Bladder microvascular endothelial cell (primary cell): ENCODE measurements around the gene ABHD16B. TPM values are rescaled to one million over a fixed set of nuclear protein-coding genes. Genes with fewer than 3 reads are reported as not detected.

Experiments
- total RNA-seq: library from RNA; depleted of rRNA; stranded (reverse); fragments of >200 nt; gene quantifications from 2 replicates; pipeline ENCODE4 v1.2.3, GENCODE V29; 2014

The ABHD16B gene
- total RNA-seq: not detected in 2 replicates

DNA sequence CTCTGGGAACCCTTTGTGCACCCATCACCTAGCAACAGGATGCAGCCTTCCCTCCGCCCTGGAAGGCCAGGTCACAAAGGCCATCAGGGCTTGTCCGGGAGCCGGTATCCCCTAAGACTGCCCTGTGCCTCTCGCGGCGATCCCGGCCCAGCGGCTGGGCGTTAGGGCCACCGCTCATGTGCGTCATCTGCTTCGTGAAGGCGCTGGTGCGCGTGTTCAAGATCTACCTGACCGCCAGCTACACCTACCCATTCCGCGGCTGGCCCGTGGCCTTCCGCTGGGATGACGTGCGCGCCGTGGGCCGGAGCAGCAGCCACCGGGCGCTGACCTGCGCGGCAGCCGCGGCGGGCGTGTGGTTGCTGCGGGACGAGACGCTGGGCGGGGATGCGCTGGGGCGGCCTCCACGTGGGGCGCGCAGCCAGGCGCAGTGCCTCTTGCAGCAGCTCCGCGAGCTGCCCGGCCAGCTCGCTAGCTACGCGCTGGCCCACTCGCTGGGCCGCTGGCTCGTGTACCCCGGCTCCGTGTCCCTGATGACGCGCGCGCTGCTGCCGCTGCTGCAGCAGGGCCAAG is at the start of gene ABHD16B:
ABHD16B (plus strand) TSS at position 134 of the 570 bp plus-strand sequence; CDS start at position 177, 43 bp downstream.

DNA sequence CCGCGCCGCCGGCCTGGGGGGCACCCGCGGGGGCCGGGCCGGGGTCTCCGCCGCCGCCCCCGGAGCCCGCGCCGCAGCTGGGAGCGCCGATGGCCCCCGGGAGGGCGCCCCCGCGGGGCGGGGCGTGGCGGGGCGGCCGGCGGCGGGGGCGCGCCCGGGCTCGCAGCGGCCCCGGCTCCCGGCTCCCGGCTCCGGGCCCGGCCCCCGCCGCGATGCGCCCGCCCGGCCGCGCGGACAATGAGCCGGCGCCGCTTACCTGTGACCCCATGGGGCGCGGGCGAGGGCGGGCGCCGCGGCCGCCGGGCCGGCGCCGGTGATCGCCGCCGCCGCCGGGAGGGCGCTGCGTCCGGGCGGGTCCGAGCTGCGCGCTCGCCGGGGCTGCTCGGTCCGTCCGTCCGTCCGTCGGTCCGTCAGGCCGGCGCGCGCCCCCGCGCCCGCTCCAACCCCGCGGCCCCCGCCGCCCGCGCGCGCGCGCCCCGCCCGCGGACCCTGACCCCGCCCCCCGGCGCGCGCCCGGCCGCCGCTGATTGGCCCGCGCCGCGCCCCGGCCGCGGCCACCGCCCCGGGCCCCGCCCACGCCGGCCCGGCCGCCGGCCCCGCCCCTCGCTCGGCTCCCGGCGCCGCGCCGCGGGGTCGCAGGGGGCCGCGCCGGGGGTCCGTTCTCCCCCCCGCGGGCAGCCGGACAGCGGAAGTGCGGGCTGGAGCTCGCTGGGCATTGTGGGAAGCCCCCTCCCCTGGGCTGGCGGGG is 30.3 kb upstream of the ABHD16B start, which contains the start of gene ZBTB46:
ZBTB46 (minus strand) TSS at position 424 of the 748 bp plus-strand sequence. CDS start 40,507 bp downstream, outside the sequence.

GRCh38 chr20:63864978-63865640 is 3.8 kb downstream of the ABHD16B start, which contains the start of gene TPD52L2:
Gene TPD52L2, plus strand, starts transcription at chr20:63865270. Its CDS starts 96 bp downstream, at chr20:63865366.

GRCh38 chr20:63894358-63895201 is 33.3 kb downstream of the ABHD16B start, which contains the start of gene DNAJC5:
Gene DNAJC5, plus strand, starts transcription at chr20:63895126. Its CDS starts 33,220 bp downstream, at chr20:63928346.

Other genes with a start within 250 kb of the ABHD16B start
- 7.4 and 12.5 TPM in 2 replicates for gene GMEB2, start 234.4 kb upstream of the ABHD16B start, total RNA-seq
- 0.69 and 1.5 TPM in 2 replicates for gene STMN3, start 208.1 kb upstream of the ABHD16B start, total RNA-seq
- gene RTEL1, start 203.2 kb upstream of the ABHD16B start, total RNA-seq: 8.3 and 14.5 TPM in 2 replicates
- gene TNFRSF6B, start 164.8 kb upstream of the ABHD16B start, total RNA-seq: 19.1 and 28.5 TPM in 2 replicates
- 33.4 and 68.0 TPM in 2 replicates for gene ARFRP1, start 153.5 kb upstream of the ABHD16B start, total RNA-seq
- gene ZGPAT, start 153.5 kb upstream of the ABHD16B start, total RNA-seq: 16.4 and 23.8 TPM in 2 replicates
- gene LIME1, start 124.8 kb upstream of the ABHD16B start, total RNA-seq: 1.9 and 3.2 TPM in 2 replicates
- gene SLC2A4RG, start 121.7 kb upstream of the ABHD16B start, total RNA-seq: 8.0 and 8.6 TPM in 2 replicates
- 28.7 and 46.9 TPM in 2 replicates for gene ZBTB46, start 30.2 kb upstream of the ABHD16B start, total RNA-seq
- 100 and 164 TPM in 2 replicates for gene TPD52L2, start 3.8 kb downstream of the ABHD16B start, total RNA-seq
- 56.2 and 97.5 TPM in 2 replicates for gene DNAJC5, start 33.6 kb downstream of the ABHD16B start, total RNA-seq
- gene UCKL1, start 94.9 kb downstream of the ABHD16B start, total RNA-seq: 29.0 and 40.7 TPM in 2 replicates
- 6.3 and 10.5 TPM in 2 replicates for gene ZNF512B, start 108.4 kb downstream of the ABHD16B start, total RNA-seq
- 1.6 and 3.9 TPM in 2 replicates for gene SAMD10, start 118.1 kb downstream of the ABHD16B start, total RNA-seq
- 55.5 and 98.0 TPM in 2 replicates for gene PRPF6, start 119.6 kb downstream of the ABHD16B start, total RNA-seq
- gene C20orf204, start 174.7 kb downstream of the ABHD16B start, total RNA-seq: 2.8 and 4.5 TPM in 2 replicates
- gene SOX18, start 188.1 kb downstream of the ABHD16B start, total RNA-seq: 36.2 and 43.9 TPM in 2 replicates
- 26.4 and 32.9 TPM in 2 replicates for gene TCEA2, start 201.7 kb downstream of the ABHD16B start, total RNA-seq
- gene RGS19, start 218.0 kb downstream of the ABHD16B start, total RNA-seq: 17.2 and 20.6 TPM in 2 replicates
- 1.3 and 5.0 TPM in 2 replicates for gene OPRL1, start 218.6 kb downstream of the ABHD16B start, total RNA-seq
- 0.16 and 0.25 TPM in 2 replicates for gene LKAAEAR1, start 222.9 kb downstream of the ABHD16B start, total RNA-seq
- not detected in 2 replicates for gene NPBWR2, start 246.1 kb downstream of the ABHD16B start, total RNA-seq